HepG2 (cell line): Measurements from ENCODE around the gene LSM12. TPM values are rescaled to one million over a fixed set of nuclear protein-coding genes. Genes with fewer than 3 reads are reported as not detected.

Experiments used
- BRCA1 ChIP-seq: sonication (generic); formaldehyde crosslinking; IDR thresholded peaks from 2 replicates; pipeline ENCODE4 v1.4.0; 2020; ENCODE audit warnings: missing genetic modification reagents
- CENPT ChIP-seq: sonication (generic); formaldehyde crosslinking; IDR thresholded peaks from 2 replicates; pipeline ENCODE4 v1.8.0; 2022; ENCODE audit warnings: low read depth, mild to moderate bottlenecking, moderate library complexity, missing genetic modification reagents
- CSRNP2 ChIP-seq: sonication (generic); formaldehyde crosslinking; conservative IDR thresholded peaks from 2 replicates; pipeline ENCODE4 v1.8.0; 2022; ENCODE audit warnings: low read depth, missing genetic modification reagents
- FOSL2 ChIP-seq: sonication (generic); formaldehyde crosslinking; IDR thresholded peaks from 2 replicates; pipeline ENCODE4 v1.4.0; 2020; ENCODE audit warnings: missing genetic modification reagents
- HNF4A ChIP-seq: sonication (generic); formaldehyde crosslinking; IDR thresholded peaks from 2 replicates; pipeline ENCODE4 v1.4.0; 2020; ENCODE audit warnings: missing genetic modification reagents
- LBX2 ChIP-seq: sonication (generic); formaldehyde crosslinking; IDR thresholded peaks from 2 replicates; pipeline ENCODE4 v1.5.0; 2020; ENCODE audit warnings: missing genetic modification reagents, mild to moderate bottlenecking, borderline replicate concordance
- MIER3 ChIP-seq: IDR thresholded peaks from 2 replicates; pipeline ENCODE4 v1.6.1; 2016; ENCODE audit warnings: missing compliant biosample characterization, borderline replicate concordance
- NCOA1 ChIP-seq: sonication (generic); formaldehyde crosslinking; IDR thresholded peaks from 2 replicates; pipeline ENCODE4 v1.9.0; 2021; ENCODE audit warnings: missing genetic modification reagents
- PHF21A ChIP-seq: sonication (generic); formaldehyde crosslinking; IDR thresholded peaks from 2 replicates; pipeline ENCODE4 v1.5.0; 2020; ENCODE audit warnings: mild to moderate bottlenecking, missing genetic modification reagents
- SP2 ChIP-seq: sonication (generic); formaldehyde crosslinking; IDR thresholded peaks from 2 replicates; pipeline ENCODE4 v1.5.1; 2020; ENCODE audit warnings: mild to moderate bottlenecking, missing genetic modification reagents
- ZMAT3 ChIP-seq: sonication (generic); formaldehyde crosslinking; conservative IDR thresholded peaks from 2 replicates; pipeline ENCODE4 v1.7.0; 2021; ENCODE audit warnings: missing genetic modification reagents
- polyA plus RNA-seq, 8 experiments: library from polyadenylated mRNA; depleted of rRNA in 3 of 8; stranded (reverse) in 7 of 8; unstranded in 1 of 8; fragments of >200 nt; fragmentation: Illumina TruSeq in 4 of 8; extraction: Trizol in 4 of 8; gene quantifications; 2 replicates each; pipeline versions ENCODE4 v1.2.1 to v1.2.3, GENCODE V29; 2011 to 2016; ENCODE audit warnings: low read depth in 4 of 8, missing spikeins in 1 of 8, mixed read lengths in 1 of 8; ENCODE audit not compliant: insufficient read depth in 1 of 8
- total RNA-seq, 5 experiments: library from RNA; depleted of rRNA; stranded (reverse); fragments of >200 nt; fragmentation: Illumina TruSeq; extraction: Trizol; gene quantifications; 2 replicates each; pipeline ENCODE4 v1.2.3, GENCODE V29; 2016; ENCODE audit warnings: low read depth in 1 of 5
- TF ChIP-seq, protein P1 (sequence below): sonication (generic); formaldehyde crosslinking; IDR thresholded peaks from 2 replicates; pipeline ENCODE4 v1.4.0; 2020; ENCODE audit warnings: mild to moderate bottlenecking, missing genetic modification reagents, borderline replicate concordance
- TF ChIP-seq, protein P2 (sequence below): sonication (generic); formaldehyde crosslinking; IDR thresholded peaks from 2 replicates; pipeline ENCODE4 v1.5.1; 2020; ENCODE audit warnings: mild to moderate bottlenecking, missing genetic modification reagents, borderline replicate concordance
- TF ChIP-seq, protein P3 (sequence below): sonication (generic); formaldehyde crosslinking; IDR thresholded peaks from 2 replicates; pipeline ENCODE4 v1.4.0; 2020; ENCODE audit warnings: missing genetic modification reagents

The LSM12 gene
- total and polyA plus RNA-seq, 2 of the 13 experiments (the other 11 are each of a cell fraction or from before 2014, with no cell fraction given): 52.8 to 55.7 TPM

DNA sequence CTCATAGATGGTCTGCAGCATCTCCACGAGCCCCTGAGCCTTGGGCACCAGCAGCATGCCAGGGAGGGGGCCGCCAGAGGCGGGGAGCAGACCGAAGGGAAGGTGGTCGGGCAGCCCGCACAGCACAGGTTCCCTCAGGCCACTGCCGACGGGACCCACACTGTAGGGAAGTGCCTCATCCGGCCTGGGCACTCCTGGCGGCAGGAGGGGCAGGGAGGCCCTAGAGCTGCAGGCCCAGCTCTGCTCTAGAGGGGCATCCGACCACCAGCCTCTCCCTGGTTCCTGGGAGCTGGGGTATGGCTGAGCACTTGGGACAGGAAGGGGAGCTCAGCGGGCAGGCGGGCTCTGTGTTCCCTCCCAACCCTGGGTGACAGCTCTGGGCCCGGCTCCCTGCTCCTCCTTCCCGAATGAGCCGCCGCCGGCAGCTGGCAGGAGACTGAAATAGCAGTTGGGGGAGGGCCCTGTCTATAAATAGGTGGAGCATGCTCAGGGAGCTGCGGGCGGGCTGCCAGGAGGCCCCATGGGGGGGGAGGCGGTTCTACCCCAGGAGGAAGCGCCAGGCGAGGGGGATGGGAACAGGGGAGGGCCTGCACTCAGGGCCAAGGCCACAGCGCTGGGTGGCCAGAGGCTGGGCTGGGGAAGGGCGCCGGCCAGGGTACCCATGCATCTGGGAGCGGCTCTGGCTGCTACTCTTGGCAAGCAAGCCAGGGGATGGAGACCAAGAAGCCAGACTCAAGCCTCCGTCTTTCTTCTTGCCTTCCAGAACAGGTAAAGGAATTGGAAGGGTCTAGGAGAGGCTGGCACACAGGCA is 44.6 kb upstream of the LSM12 start (continued):
- TF ChIP-seq, protein P1, sequence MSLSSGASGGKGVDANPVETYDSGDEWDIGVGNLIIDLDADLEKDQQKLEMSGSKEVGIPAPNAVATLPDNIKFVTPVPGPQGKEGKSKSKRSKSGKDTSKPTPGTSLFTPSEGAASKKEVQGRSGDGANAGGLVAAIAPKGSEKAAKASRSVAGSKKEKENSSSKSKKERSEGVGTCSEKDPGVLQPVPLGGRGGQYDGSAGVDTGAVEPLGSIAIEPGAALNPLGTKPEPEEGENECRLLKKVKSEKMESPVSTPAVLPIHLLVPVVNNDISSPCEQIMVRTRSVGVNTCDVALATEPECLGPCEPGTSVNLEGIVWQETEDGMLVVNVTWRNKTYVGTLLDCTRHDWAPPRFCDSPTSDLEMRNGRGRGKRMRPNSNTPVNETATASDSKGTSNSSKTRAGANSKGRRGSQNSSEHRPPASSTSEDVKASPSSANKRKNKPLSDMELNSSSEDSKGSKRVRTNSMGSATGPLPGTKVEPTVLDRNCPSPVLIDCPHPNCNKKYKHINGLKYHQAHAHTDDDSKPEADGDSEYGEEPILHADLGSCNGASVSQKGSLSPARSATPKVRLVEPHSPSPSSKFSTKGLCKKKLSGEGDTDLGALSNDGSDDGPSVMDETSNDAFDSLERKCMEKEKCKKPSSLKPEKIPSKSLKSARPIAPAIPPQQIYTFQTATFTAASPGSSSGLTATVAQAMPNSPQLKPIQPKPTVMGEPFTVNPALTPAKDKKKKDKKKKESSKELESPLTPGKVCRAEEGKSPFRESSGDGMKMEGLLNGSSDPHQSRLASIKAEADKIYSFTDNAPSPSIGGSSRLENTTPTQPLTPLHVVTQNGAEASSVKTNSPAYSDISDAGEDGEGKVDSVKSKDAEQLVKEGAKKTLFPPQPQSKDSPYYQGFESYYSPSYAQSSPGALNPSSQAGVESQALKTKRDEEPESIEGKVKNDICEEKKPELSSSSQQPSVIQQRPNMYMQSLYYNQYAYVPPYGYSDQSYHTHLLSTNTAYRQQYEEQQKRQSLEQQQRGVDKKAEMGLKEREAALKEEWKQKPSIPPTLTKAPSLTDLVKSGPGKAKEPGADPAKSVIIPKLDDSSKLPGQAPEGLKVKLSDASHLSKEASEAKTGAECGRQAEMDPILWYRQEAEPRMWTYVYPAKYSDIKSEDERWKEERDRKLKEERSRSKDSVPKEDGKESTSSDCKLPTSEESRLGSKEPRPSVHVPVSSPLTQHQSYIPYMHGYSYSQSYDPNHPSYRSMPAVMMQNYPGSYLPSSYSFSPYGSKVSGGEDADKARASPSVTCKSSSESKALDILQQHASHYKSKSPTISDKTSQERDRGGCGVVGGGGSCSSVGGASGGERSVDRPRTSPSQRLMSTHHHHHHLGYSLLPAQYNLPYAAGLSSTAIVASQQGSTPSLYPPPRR (CRISPR knock-in tag): peak; percentile 98
- TF ChIP-seq LBX2 (CRISPR knock-in tag) (peak; percentile 74; the same call in 1 of the 2 replicates), SP2 (CRISPR knock-in tag) (peak; percentile 49; the same call in 1 of the 2 replicates), CENPT (0 out of 2 replicates have a peak, but pooled peaks have one; percentile 58), NCOA1 (CRISPR knock-in tag) (peak; percentile 85; the same call in 1 of the 2 replicates), PHF21A (peak; percentile 100), CSRNP2 (CRISPR knock-in tag) (no peak), HNF4A (peak; percentile 94), BRCA1 (no peak), ZMAT3 (CRISPR knock-in tag) (peak; percentile 97), MIER3 (CRISPR knock-in tag) (peak; percentile 98; the same call in 1 of the 2 replicates), FOSL2 (CRISPR knock-in tag) (peak; percentile 86)
- TF ChIP-seq, protein P2, sequence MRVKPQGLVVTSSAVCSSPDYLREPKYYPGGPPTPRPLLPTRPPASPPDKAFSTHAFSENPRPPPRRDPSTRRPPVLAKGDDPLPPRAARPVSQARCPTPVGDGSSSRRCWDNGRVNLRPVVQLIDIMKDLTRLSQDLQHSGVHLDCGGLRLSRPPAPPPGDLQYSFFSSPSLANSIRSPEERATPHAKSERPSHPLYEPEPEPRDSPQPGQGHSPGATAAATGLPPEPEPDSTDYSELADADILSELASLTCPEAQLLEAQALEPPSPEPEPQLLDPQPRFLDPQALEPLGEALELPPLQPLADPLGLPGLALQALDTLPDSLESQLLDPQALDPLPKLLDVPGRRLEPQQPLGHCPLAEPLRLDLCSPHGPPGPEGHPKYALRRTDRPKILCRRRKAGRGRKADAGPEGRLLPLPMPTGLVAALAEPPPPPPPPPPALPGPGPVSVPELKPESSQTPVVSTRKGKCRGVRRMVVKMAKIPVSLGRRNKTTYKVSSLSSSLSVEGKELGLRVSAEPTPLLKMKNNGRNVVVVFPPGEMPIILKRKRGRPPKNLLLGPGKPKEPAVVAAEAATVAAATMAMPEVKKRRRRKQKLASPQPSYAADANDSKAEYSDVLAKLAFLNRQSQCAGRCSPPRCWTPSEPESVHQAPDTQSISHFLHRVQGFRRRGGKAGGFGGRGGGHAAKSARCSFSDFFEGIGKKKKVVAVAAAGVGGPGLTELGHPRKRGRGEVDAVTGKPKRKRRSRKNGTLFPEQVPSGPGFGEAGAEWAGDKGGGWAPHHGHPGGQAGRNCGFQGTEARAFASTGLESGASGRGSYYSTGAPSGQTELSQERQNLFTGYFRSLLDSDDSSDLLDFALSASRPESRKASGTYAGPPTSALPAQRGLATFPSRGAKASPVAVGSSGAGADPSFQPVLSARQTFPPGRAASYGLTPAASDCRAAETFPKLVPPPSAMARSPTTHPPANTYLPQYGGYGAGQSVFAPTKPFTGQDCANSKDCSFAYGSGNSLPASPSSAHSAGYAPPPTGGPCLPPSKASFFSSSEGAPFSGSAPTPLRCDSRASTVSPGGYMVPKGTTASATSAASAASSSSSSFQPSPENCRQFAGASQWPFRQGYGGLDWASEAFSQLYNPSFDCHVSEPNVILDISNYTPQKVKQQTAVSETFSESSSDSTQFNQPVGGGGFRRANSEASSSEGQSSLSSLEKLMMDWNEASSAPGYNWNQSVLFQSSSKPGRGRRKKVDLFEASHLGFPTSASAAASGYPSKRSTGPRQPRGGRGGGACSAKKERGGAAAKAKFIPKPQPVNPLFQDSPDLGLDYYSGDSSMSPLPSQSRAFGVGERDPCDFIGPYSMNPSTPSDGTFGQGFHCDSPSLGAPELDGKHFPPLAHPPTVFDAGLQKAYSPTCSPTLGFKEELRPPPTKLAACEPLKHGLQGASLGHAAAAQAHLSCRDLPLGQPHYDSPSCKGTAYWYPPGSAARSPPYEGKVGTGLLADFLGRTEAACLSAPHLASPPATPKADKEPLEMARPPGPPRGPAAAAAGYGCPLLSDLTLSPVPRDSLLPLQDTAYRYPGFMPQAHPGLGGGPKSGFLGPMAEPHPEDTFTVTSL: peak; percentile 77
- TF ChIP-seq, protein P3, sequence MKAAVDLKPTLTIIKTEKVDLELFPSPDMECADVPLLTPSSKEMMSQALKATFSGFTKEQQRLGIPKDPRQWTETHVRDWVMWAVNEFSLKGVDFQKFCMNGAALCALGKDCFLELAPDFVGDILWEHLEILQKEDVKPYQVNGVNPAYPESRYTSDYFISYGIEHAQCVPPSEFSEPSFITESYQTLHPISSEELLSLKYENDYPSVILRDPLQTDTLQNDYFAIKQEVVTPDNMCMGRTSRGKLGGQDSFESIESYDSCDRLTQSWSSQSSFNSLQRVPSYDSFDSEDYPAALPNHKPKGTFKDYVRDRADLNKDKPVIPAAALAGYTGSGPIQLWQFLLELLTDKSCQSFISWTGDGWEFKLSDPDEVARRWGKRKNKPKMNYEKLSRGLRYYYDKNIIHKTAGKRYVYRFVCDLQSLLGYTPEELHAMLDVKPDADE: no peak
